Osteoblast (primary cell): Measurements from ENCODE around the gene ANKUB1. TPM values are rescaled to one million over a fixed set of nuclear protein-coding genes. Genes with fewer than 3 reads are reported as not detected.

Experiments
- DNase-seq: peaks from one replicate; pipeline ENCODE4 v3.0.0; 2011; ENCODE audit warnings: low spot score, mixed read lengths; ENCODE audit not compliant: insufficient read length; ENCODE audit errors: missing footprints
- H2AFZ ChIP-seq: 2 replicates; pipeline ENCODE4 v1.6.0; 2011; ENCODE audit warnings: mild to moderate bottlenecking, low read length
- H3K27ac ChIP-seq: 2 replicates; pipeline ENCODE4 v1.5.1; 2011; ENCODE audit warnings: mild to moderate bottlenecking, low read depth, low read length, moderate library complexity
- H3K27me3 ChIP-seq: 2 replicates; pipeline ENCODE4 v1.6.0; 2012; ENCODE audit warnings: mild to moderate bottlenecking, control low read depth, inconsistent platforms, low read length, moderate library complexity; ENCODE audit not compliant: insufficient read depth
- H3K36me3 ChIP-seq: 2 replicates; pipeline ENCODE4 v1.5.1; 2011; ENCODE audit warnings: mild to moderate bottlenecking, low read length, control low read depth, moderate library complexity; ENCODE audit not compliant: insufficient read depth
- H3K4me1 ChIP-seq: 2 replicates; pipeline ENCODE4 v1.5.1; 2011; ENCODE audit warnings: mild to moderate bottlenecking, low read length, control low read depth, moderate library complexity; ENCODE audit not compliant: insufficient read depth
- H3K4me2 ChIP-seq: 2 replicates; pipeline ENCODE4 v1.6.0; 2011; ENCODE audit warnings: mild to moderate bottlenecking, low read length; ENCODE audit not compliant: insufficient read depth
- H3K4me3 ChIP-seq: fragments of 200-600 bp; sonication (generic); 3 replicates; pipeline ENCODE4 v1.5.1; 2012; ENCODE audit warnings: mild to moderate bottlenecking, low read length, inconsistent platforms; ENCODE audit not compliant: insufficient read depth
- H3K79me2 ChIP-seq: 2 replicates; pipeline ENCODE4 v1.6.0; 2012; ENCODE audit warnings: mild to moderate bottlenecking, low read length, control low read depth, inconsistent platforms; ENCODE audit not compliant: insufficient read depth
- H3K9me3 ChIP-seq: 2 replicates; pipeline ENCODE4 v1.5.1; 2011; ENCODE audit warnings: low read depth, low read length, control low read depth
- H4K20me1 ChIP-seq: 2 replicates; pipeline ENCODE4 v1.6.0; 2012; ENCODE audit warnings: mild to moderate bottlenecking, low read length, control low read depth; ENCODE audit not compliant: insufficient read depth
- CTCF ChIP-seq: IDR thresholded peaks from 2 replicates; pipeline ENCODE4 v1.5.1; 2011; ENCODE audit warnings: mild to moderate bottlenecking, low read depth, low read length, moderate library complexity; ENCODE audit errors: extremely low read depth
- total RNA-seq: library from RNA; depleted of rRNA; stranded (reverse); fragments of >200 nt; gene quantifications from 2 replicates; pipeline ENCODE4 v1.2.3, GENCODE V29; 2012

The ANKUB1 gene
- total RNA-seq, 1 donor, result under 0.01 TPM

GRCh38 chr3:149752788-149753136, 39.6 kb downstream of the ANKUB1 start:
- Histone ChIP-seq H2AFZ (peak overlapping the region; percentile 98), H3K27ac (no peak overlapping the region), H3K79me2 (peaks cover 39% of the 10 kb centered on the region), H3K4me2 (peak overlapping the region; percentile 95), H3K27me3 (no peaks in the 10 kb centered on the region), H3K36me3 (peaks cover 13% of the 10 kb centered on the region), H4K20me1 (no peaks in the 10 kb centered on the region), H3K9me3 (no peaks in the 10 kb centered on the region), H3K4me3 (peak overlapping the region; percentile 97), H3K4me1 (peaks cover 15% of the 10 kb centered on the region)
- TF ChIP-seq CTCF, result no peak
- DNase-seq, result no peak

- H3K27ac ChIP-seq, result peak within 1 kb of the TSS; percentile 72
- H3K4me1 ChIP-seq, result peaks cover 15% of the 10 kb centered on the region
- no peaks in the 10 kb centered on the region for H3K9me3 ChIP-seq
- TF ChIP-seq CTCF, result peak; percentile 28
- H3K4me2 ChIP-seq, result peak within 1 kb of the TSS; percentile 95
- peak within 1 kb of the TSS; percentile 98 for H2AFZ ChIP-seq
- H3K27me3 ChIP-seq, result no peaks in the 10 kb centered on the region
- peaks cover 40% of the 10 kb centered on the region for H3K79me2 ChIP-seq
- peak within 1 kb of the TSS; percentile 97 for H3K4me3 ChIP-seq
- H3K36me3 ChIP-seq, result peaks cover 18% of the 10 kb centered on the region
- no peaks in the 10 kb centered on the region for H4K20me1 ChIP-seq
- DNase-seq, result peak; percentile 85
Observed at GRCh38 chr3:149752051-149752787, 40.1 kb downstream of the ANKUB1 start, which contains the start of gene COMMD2. Gene COMMD2 (minus strand): TSS chr3:149752489. CDS start chr3:149752444, 45 bp downstream.

GRCh38 chr3:149751551-149751950, 40.8 kb downstream of the ANKUB1 start:
- Histone ChIP-seq H3K79me2 (peaks cover 45% of the 10 kb centered on the region), H3K9me3 (no peaks in the 10 kb centered on the region), H3K4me3 (peak overlapping the region; percentile 97), H3K36me3 (peaks cover 23% of the 10 kb centered on the region), H3K4me2 (peak overlapping the region; percentile 95), H3K27ac (peak overlapping the region; percentile 72), H3K4me1 (peaks cover 15% of the 10 kb centered on the region), H2AFZ (peak overlapping the region; percentile 98), H4K20me1 (no peaks in the 10 kb centered on the region), H3K27me3 (no peaks in the 10 kb centered on the region)
- DNase-seq, result no peak
- no peak for TF ChIP-seq CTCF

GRCh38 chr3:149744606-149745005, 47.7 kb downstream of the ANKUB1 start:
- DNase-seq, result no peak
- no peak overlapping the region for H3K4me3 ChIP-seq
- no peak overlapping the region for H2AFZ ChIP-seq
- H3K27ac ChIP-seq, result no peak overlapping the region
- H3K9me3 ChIP-seq, result no peaks in the 10 kb centered on the region
- no peaks in the 10 kb centered on the region for H3K4me1 ChIP-seq
- peaks cover 31% of the 10 kb centered on the region for H3K79me2 ChIP-seq
- TF ChIP-seq CTCF, result no peak
- H3K36me3 ChIP-seq, result peaks cover 40% of the 10 kb centered on the region
- H4K20me1 ChIP-seq, result no peaks in the 10 kb centered on the region
- H3K4me2 ChIP-seq, result no peak overlapping the region
- H3K27me3 ChIP-seq, result no peaks in the 10 kb centered on the region
